IPS-20b (cell line): Measurements from ENCODE around the gene HS6ST3.

ENCODE experiments used
- H3K27ac ChIP-seq: one replicate; pipeline ENCODE4 v1.5.1; 2013; ENCODE audit warnings: low read length
- H3K27me3 ChIP-seq: 2 replicates; pipeline ENCODE4 v1.6.1; 2013; ENCODE audit warnings: mild to moderate bottlenecking, low read length, inconsistent platforms; ENCODE audit not compliant: insufficient read depth
- H3K36me3 ChIP-seq: 2 replicates; pipeline ENCODE4 v1.6.1; 2013; ENCODE audit warnings: low read depth, mild to moderate bottlenecking, inconsistent platforms, low read length, moderate library complexity; ENCODE audit not compliant: insufficient read depth
- H3K4me1 ChIP-seq: 2 replicates; pipeline ENCODE4 v1.6.1; 2013; ENCODE audit warnings: mild to moderate bottlenecking, control low read depth, inconsistent platforms, low read length, moderate library complexity; ENCODE audit not compliant: insufficient read depth
- H3K4me3 ChIP-seq: 2 replicates; pipeline ENCODE4 v1.5.1; 2013; ENCODE audit warnings: mild to moderate bottlenecking, low read length, inconsistent platforms
- H3K9ac ChIP-seq: 2 replicates; pipeline ENCODE4 v1.6.1; 2013; ENCODE audit warnings: low read depth, mild to moderate bottlenecking, inconsistent platforms, low read length, moderate library complexity
- H3K9me3 ChIP-seq: 2 replicates; pipeline ENCODE4 v1.6.1; 2013; ENCODE audit warnings: mild to moderate bottlenecking, low read depth, low read length, inconsistent platforms; ENCODE audit not compliant: insufficient read depth

HS6ST3 gene

GRCh38 chr13:96825653-96826052, 735.7 kb downstream of the HS6ST3 start:
- no peaks in the 10 kb centered on the region for H3K27me3 ChIP-seq
- H3K9ac ChIP-seq, result no peak overlapping the region

GRCh38 chr13:96834626-96835025, 744.7 kb downstream of the HS6ST3 start:
- Histone ChIP-seq H3K9me3 (no peaks in the 10 kb centered on the region; the same call in 1 of the 2 replicates), H3K27ac (no peak overlapping the region), H3K4me3 (no peak overlapping the region), H3K4me1 (no peaks in the 10 kb centered on the region), H3K9ac (no peak overlapping the region), H3K27me3 (no peaks in the 10 kb centered on the region), H3K36me3 (no peaks in the 10 kb centered on the region)

More at GRCh38 chr13:96825653-96826052, 735.7 kb downstream of the HS6ST3 start:
- Histone ChIP-seq H3K27ac (no peak overlapping the region), H3K4me1 (no peaks in the 10 kb centered on the region), H3K9me3 (no peaks in the 10 kb centered on the region; the same call in 1 of the 2 replicates), H3K36me3 (no peaks in the 10 kb centered on the region), H3K4me3 (no peak overlapping the region)

GRCh38 chr13:96835546-96835945, 745.6 kb downstream of the HS6ST3 start:
- no peak overlapping the region for H3K9ac ChIP-seq
- no peaks in the 10 kb centered on the region for H3K27me3 ChIP-seq
- no peaks in the 10 kb centered on the region for H3K9me3 ChIP-seq
- no peak overlapping the region for H3K27ac ChIP-seq
- H3K4me3 ChIP-seq, result no peak overlapping the region
- no peaks in the 10 kb centered on the region for H3K4me1 ChIP-seq
- H3K36me3 ChIP-seq, result no peaks in the 10 kb centered on the region

GRCh38 chr13:96836733-96837132, 746.8 kb downstream of the HS6ST3 start:
- Histone ChIP-seq H3K4me3 (no peak overlapping the region), H3K27ac (no peak overlapping the region), H3K27me3 (no peaks in the 10 kb centered on the region), H3K36me3 (no peaks in the 10 kb centered on the region), H3K4me1 (no peaks in the 10 kb centered on the region), H3K9ac (no peak overlapping the region), H3K9me3 (no peaks in the 10 kb centered on the region)

- no peaks in the 10 kb centered on the region for H3K36me3 ChIP-seq
- H3K4me3 ChIP-seq, result no peak overlapping the region
- no peaks in the 10 kb centered on the region for H3K4me1 ChIP-seq
- H3K27ac ChIP-seq, result no peak overlapping the region
- no peak overlapping the region for H3K9ac ChIP-seq
- H3K9me3 ChIP-seq, result no peaks in the 10 kb centered on the region
- no peaks in the 10 kb centered on the region for H3K27me3 ChIP-seq
Measured at GRCh38 chr13:96837809-96838208, 747.9 kb downstream of the HS6ST3 start.

GRCh38 chr13:96844195-96844594, 754.3 kb downstream of the HS6ST3 start:
- Histone ChIP-seq H3K4me1 (no peaks in the 10 kb centered on the region), H3K36me3 (no peaks in the 10 kb centered on the region), H3K4me3 (no peak overlapping the region), H3K9ac (no peak overlapping the region), H3K27me3 (no peaks in the 10 kb centered on the region), H3K9me3 (no peaks in the 10 kb centered on the region), H3K27ac (no peak overlapping the region)

GRCh38 chr13:96844616-96845015, 754.7 kb downstream of the HS6ST3 start:
- Histone ChIP-seq H3K27me3 (no peaks in the 10 kb centered on the region), H3K36me3 (no peaks in the 10 kb centered on the region), H3K27ac (no peak overlapping the region), H3K4me3 (no peak overlapping the region), H3K9ac (no peak overlapping the region), H3K9me3 (no peaks in the 10 kb centered on the region), H3K4me1 (no peaks in the 10 kb centered on the region)

- Histone ChIP-seq H3K27me3 (no peaks in the 10 kb centered on the region), H3K9ac (no peak overlapping the region), H3K9me3 (no peaks in the 10 kb centered on the region), H3K4me3 (no peak overlapping the region), H3K36me3 (no peaks in the 10 kb centered on the region), H3K4me1 (0 out of 2 replicates have a peak, but pooled peaks cover 3% of the 10 kb centered on the region), H3K27ac (no peak overlapping the region)
Measured at GRCh38 chr13:96848286-96848685, 758.4 kb downstream of the HS6ST3 start.

GRCh38 chr13:96849091-96849490, 759.2 kb downstream of the HS6ST3 start:
- Histone ChIP-seq H3K4me1 (0 out of 2 replicates have a peak, but pooled peaks cover 3% of the 10 kb centered on the region), H3K27me3 (no peaks in the 10 kb centered on the region), H3K36me3 (no peaks in the 10 kb centered on the region), H3K27ac (no peak overlapping the region), H3K9ac (no peak overlapping the region), H3K9me3 (no peaks in the 10 kb centered on the region), H3K4me3 (no peak overlapping the region)

GRCh38 chr13:96850538-96851145, 760.7 kb downstream of the HS6ST3 start:
- H3K4me3 ChIP-seq, result no peak overlapping the region
- no peaks in the 10 kb centered on the region for H3K9me3 ChIP-seq
- no peaks in the 10 kb centered on the region for H3K27me3 ChIP-seq

GRCh38 chr13:96851856-96852445, 762.0 kb downstream of the HS6ST3 start:
- Histone ChIP-seq H3K9me3 (no peaks in the 10 kb centered on the region), H3K36me3 (no peaks in the 10 kb centered on the region), H3K9ac (no peak overlapping the region), H3K27ac (no peak overlapping the region), H3K4me3 (no peak overlapping the region), H3K4me1 (0 out of 2 replicates have a peak, but pooled peaks cover 3% of the 10 kb centered on the region), H3K27me3 (no peaks in the 10 kb centered on the region)

More at GRCh38 chr13:96850538-96851145, 760.7 kb downstream of the HS6ST3 start:
- Histone ChIP-seq H3K27ac (no peak overlapping the region), H3K4me1 (0 out of 2 replicates have a peak, but pooled peaks cover 3% of the 10 kb centered on the region), H3K36me3 (no peaks in the 10 kb centered on the region), H3K9ac (no peak overlapping the region)

GRCh38 chr13:96858133-96858826, 768.4 kb downstream of the HS6ST3 start:
- H3K27me3 ChIP-seq, result no peaks in the 10 kb centered on the region

More at GRCh38 chr13:96858133-96858826, 768.4 kb downstream of the HS6ST3 start:
- no peaks in the 10 kb centered on the region for H3K4me1 ChIP-seq
- H3K27ac ChIP-seq, result no peak overlapping the region
- no peaks in the 10 kb centered on the region for H3K9me3 ChIP-seq
- no peak overlapping the region for H3K9ac ChIP-seq
- no peaks in the 10 kb centered on the region for H3K36me3 ChIP-seq
- H3K4me3 ChIP-seq, result no peak overlapping the region
